Gastroesophageal sphincter (tissue), 3 donors: ENCODE results near the gene KIF16B.

Experiments
- EP300 ChIP-seq: sonication (generic); formaldehyde crosslinking; IDR thresholded peaks from one replicate; pipeline ENCODE4 v1.6.1; 2017; ENCODE audit warnings: antibody characterized with exemption, mild to moderate bottlenecking
- POLR2A ChIP-seq, 2 donors: fragments of 450-650 bp; IDR thresholded peaks; one replicate each; pipeline ENCODE4 v1.6.1; 2017; ENCODE audit warnings: antibody characterized with exemption in 2 of 2, mild to moderate bottlenecking in 2 of 2, moderate library complexity in 1 of 2
- POLR2AphosphoS5 ChIP-seq: sonication (generic); formaldehyde crosslinking; IDR thresholded peaks from one replicate; pipeline ENCODE4 v1.6.1; 2017; ENCODE audit warnings: antibody characterized with exemption
- TF ChIP-seq, protein P1 (sequence below), 4 experiments: fragments of 200-600 bp in 2 of 4; fragments of 450-650 bp in 2 of 4; sonication (generic) in 1 of 4; IDR thresholded peaks; one replicate each; pipeline ENCODE4 v1.5.1; 2017 to 2019; ENCODE audit warnings: antibody characterized with exemption in 4 of 4, mild to moderate bottlenecking in 2 of 4, moderate library complexity in 2 of 4

DNA sequence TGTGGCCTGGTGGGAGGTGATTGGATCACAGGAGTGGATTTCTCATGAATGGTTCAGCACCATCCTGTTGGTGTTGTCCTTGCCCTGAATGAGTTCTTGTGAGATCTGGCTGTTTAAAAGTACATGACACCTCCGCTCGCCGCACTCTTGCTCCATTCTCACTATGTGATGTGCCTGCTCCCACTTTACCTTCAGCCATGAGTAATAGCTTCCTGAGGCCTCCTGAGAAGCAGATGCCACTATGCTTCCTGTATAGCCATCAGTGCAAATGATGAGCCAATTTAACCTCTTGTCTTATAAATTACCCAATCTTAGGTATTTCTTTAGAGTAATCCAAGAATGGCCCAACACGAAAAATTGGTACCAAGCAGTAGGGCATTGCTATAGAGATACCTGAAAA is 34.5 kb downstream of the KIF16B start:
- TF ChIP-seq, protein P1, sequence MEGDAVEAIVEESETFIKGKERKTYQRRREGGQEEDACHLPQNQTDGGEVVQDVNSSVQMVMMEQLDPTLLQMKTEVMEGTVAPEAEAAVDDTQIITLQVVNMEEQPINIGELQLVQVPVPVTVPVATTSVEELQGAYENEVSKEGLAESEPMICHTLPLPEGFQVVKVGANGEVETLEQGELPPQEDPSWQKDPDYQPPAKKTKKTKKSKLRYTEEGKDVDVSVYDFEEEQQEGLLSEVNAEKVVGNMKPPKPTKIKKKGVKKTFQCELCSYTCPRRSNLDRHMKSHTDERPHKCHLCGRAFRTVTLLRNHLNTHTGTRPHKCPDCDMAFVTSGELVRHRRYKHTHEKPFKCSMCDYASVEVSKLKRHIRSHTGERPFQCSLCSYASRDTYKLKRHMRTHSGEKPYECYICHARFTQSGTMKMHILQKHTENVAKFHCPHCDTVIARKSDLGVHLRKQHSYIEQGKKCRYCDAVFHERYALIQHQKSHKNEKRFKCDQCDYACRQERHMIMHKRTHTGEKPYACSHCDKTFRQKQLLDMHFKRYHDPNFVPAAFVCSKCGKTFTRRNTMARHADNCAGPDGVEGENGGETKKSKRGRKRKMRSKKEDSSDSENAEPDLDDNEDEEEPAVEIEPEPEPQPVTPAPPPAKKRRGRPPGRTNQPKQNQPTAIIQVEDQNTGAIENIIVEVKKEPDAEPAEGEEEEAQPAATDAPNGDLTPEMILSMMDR (IDR thresholded peaks at IDR 0.05) = no peak
- TF ChIP-seq POLR2A (IDR thresholded peaks at IDR 0.05) = no peak
- no peak for TF ChIP-seq POLR2AphosphoS5
- TF ChIP-seq EP300 = no peak
